GM19025 (cell line): Measurements from ENCODE around the gene HOXB1.
"Not testable (repeated sequence)": the region's sequence is repeated elsewhere in the genome, so short reads cannot be mapped to it uniquely, and the experiment has no call there.

ENCODE experiments used
- ATAC-seq: cut with Tn5 transposase; IDR thresholded peaks from one replicate; pipeline ENCODE4 v1.9.1; 2021; ENCODE audit warnings: mild to moderate bottlenecking, low read depth, moderate library complexity; ENCODE audit not compliant: unreplicated experiment

Gene HOXB1

DNA sequence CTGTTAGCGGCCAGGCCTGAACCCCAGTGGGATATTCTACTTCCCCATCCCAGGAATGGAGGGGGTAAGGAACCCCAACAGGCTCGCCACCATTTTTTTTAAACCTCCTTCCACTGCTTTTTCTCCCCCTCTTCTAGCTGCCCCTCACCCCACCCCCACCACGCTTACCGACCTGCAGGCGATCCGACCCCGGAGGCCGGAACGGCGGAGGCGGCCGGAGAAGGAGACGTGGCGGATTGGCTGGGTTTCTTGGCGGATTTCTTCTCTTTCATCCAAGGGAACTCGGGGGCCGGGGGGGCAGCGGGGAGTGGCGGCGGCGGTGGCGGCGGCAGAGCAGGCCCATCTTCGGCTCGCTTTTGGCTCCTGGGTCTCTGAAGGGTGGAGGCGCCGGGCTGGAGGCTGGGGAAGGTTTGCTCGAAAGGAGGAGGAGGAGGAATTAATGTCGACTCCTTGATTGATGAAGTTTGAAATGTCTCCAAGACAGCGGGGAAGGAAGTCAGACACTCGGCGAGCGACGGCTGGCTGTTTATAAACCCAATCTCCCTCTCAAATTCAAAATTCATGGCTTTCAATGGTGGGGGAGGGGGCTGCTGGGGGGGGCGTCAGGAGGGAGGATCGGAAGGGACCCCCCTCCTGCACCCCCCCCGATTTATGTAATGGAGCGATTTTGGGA is 13.7 kb upstream of the HOXB1 start:
- no peak for ATAC-seq

GRCh38 chr17:48543854-48544348 is 13.1 kb upstream of the HOXB1 start:
- no peak for ATAC-seq

- peak; percentile 62 for ATAC-seq
These were observed 12.5 kb upstream of the HOXB1 start for GRCh38 chr17:48543107-48543853.

DNA sequence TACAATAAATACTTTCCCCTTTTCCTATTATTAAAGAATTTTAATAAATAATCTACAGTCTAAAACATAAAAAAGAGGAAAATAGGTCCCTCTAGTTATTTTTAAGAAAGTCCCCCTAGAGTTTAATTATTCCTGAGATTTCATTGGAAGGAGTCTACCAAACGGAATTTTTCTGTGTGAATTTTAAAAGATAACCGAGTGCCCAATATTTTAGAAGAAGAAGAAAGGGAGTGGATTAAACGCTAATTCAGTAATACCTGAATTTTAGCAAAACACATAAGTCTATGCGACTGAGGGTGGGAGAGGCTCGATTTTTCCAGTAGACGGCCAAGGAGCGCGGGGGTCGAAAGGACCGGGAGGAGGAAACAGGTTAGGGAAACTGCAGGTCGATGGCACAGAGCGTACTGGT is 11.9 kb upstream of the HOXB1 start:
- ATAC-seq = no peak

- no peak for ATAC-seq
These were observed 11.4 kb upstream of the HOXB1 start for GRCh38 chr17:48542114-48542656.

DNA sequence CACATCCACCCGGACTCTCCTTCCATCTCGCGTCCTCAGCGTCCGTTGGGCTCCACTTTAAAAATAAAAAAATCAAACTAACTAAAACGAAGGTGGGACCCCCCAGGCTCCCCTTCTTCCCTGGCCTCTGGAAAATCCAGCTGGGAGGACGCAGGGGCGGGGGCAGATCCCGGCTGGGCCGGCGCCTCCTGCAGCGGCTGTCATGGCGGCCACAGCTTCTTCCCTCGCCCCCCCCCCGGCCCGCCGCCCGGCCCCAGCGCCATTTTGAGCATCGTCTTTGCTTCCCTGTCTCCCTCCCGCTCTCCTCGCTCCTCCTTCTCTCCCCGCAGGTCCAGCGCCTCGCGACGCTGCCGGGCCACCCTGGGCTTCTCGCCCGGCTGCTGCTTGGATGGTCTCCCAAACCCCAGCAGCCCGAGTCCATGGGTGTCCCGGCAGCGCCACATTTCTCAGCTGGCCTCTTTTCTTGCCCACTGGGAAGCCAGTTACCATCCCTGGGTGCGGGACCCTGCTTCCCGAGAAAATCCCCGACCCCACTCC is 10.8 kb upstream of the HOXB1 start:
- no peak for ATAC-seq

GRCh38 chr17:48541036-48541576 is 10.3 kb upstream of the HOXB1 start:
- ATAC-seq = no peak

- no peak for ATAC-seq
These were observed 9.4 kb upstream of the HOXB1 start for GRCh38 chr17:48540213-48540612.

DNA sequence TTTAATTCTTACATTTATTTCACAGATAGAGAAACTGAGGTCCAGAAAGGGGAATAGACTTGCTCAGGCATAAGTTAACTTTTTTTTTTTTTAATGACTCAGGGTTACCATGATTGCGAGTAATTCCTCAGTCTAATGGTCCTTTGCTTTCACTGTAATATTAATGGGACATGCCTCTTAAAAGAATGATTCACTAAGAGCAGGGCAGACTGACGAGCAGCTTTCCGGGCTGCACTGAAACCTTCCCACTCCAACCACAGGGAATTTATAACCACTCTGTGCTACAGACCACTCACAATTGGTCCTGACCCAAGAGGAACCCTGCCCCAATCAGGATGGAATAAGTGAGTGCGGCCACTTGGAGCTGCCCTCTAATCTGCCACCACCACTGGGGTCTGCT is 8.4 kb upstream of the HOXB1 start:
- ATAC-seq = no peak

- no peak for ATAC-seq
These were observed 6.5 kb upstream of the HOXB1 start for GRCh38 chr17:48537316-48537715.

- ATAC-seq = not testable (repeated sequence)
These were observed 5.2 kb upstream of the HOXB1 start for GRCh38 chr17:48535793-48536559.

- ATAC-seq = no peak
These were observed 1.4 kb upstream of the HOXB1 start for GRCh38 chr17:48532261-48532660.

DNA sequence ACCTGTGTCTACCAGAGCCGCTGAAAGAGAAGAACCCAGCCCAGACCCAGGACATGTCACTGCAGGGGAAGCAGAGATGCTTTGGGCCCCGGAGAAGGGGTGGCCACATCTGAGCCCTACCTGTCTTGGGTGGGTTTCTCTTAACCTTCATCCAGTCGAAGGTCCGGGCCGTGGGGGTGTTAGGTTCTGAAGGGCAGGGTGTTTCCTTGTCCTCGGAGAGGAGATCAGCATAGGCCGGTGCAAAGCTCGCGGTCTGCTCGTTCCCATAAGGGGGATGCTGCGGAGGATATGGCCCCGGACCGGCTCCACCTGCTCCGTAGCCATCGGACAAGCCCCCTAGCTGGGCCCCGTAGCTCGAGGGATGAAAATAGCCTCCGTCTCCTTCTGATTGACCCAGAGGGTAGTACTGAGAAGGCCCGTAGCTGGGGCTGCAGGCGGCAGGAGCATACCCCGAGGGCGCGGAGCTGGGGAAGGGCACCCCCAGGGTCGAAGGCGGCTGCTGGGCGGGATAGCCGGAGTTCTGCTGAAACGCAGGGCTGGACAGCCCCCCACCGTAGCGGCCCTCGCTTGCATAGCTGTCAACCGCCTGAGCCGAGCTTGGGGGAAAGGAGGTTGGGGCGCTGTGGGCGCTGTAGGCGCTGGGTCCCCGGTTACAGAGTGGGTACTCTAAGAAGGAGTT is 464 bp downstream of the HOXB1 start:
- ATAC-seq = no peak

DNA sequence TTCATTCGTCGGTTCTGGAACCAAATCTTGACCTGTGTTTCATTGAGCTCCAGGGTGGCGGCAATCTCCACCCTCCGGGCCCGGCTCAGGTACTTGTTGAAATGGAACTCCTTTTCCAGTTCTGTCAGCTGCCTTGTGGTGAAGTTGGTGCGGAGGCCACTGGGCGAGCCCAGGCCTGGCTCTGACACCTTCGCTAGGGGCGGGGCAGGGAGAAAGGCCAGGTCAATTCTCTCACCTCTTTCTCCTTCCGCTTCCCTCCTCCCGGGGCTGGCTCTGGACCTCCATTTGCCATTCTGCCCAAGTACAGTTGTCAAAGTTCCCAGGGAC is 1.2 kb downstream of the HOXB1 start:
- ATAC-seq = no peak

DNA sequence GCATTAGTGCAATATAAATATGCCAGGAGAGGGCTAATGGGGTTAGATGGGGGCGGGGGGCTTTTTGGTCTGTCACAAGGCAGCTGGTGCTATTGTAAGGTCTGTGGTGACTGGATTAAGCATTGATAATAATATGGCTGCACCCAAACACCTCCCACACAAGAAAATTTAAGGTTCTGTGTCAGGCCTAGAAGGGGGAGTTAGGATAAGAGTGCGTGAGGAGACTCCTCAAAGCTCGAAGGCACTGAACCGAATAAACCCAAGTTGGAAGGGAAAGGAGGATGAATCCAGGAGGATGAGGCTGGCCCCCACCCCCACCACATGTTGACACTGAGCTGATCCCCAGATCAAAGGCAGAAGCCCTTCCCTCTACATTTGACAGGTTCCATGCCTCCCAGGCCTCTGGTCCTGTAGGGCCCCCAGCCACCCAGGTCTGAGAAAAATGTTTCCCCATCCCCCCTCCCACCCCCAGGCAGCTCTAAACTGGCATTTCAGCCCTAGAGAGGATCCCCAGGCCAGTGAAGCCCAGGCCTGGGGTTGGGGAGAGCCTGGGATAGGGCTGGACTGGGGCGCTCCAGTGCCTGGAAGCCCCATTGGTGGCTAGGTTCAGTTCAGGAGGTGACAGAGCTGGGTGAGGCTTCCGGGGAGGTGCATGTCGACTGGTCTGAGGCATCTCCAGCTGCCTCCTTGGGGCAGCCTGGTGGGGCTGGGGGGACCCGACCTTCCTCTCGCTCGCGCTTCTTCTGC is 1.7 kb downstream of the HOXB1 start:
- no peak for ATAC-seq

DNA sequence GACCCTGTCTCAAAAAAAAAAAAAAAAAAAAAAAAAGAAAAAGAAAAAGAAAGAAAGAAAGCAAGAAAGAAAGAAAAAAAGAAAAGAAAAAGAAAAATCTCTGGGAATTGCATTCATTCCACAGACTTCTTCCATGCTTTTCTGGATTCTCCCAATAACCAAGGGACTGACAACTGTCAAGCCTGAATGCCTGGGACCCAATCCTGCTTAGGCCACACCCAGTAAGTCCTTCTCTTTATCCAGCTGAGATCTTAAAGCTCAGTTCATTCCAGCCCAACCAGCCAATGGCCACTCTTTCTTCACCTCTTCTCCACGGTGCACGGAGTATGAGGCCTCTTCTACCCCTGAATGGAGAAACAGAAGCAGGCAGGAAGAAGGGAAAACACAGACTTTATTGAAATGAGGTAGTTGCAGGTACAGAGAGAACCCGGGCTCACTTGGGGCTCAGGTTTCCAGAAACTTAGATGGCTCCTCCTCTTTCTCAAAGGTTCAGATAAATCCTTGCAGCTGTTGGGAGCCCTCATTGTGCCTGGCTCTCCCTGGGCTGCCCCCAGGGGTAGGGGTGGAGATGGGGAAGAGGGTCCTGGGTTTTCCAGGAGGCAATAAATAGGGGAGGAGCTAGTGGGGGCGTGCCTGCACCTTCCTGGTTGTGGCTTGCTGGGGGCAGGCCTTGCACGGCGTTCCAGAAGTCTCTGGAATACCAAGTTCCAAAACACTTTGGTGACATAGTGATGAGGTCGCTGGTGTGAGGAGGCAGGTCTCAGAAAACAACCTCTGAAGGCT is 2.5 kb downstream of the HOXB1 start:
- ATAC-seq = no peak

- no peak for ATAC-seq
These were observed 3.3 kb downstream of the HOXB1 start for GRCh38 chr17:48527547-48527932.
